ENCODE data around the gene REP15.

Gene REP15

GRCh38 chr12:27723212-27723611, 27.0 kb downstream of the REP15 start:
- H3K27ac ChIP-seq (ENCODE audit: low read depth, low read length) = no peak overlapping the region
- H2AFZ ChIP-seq (ENCODE audit: low read depth, low read length, severe bottlenecking) = no peak overlapping the region

DNA sequence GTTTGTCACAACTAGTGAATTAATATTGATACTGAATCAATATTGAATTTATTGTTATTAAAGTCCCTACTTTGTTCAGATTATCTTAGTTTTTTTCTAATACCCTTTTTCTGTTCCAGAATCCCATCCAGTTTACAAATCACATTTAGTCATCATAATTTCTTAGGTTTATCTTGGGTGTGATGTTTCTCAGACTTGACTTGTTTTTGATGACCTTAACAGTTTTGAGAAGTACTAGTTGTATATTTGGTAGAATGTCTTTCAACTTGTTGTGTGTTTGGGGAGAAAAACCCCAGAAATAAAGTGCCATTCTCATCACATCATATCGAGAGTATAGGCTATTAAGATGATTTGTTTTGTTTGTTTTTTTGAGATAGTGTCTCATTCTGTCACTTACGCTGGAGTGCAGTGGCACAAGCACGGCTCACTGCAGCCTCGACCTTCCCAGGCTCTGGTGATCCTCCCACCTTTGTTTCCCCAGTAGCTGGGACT, 33.9 kb downstream of the REP15 start:
- Histone ChIP-seq H3K9me3 (ENCODE audit: insufficient read depth, low read length) (no peaks in the 10 kb centered on the region), H3K36me3 (ENCODE audit: low read length) (peaks cover 21% of the 10 kb centered on the region; the same call in 1 of the 2 replicates), H3K79me2 (ENCODE audit: insufficient read depth, low read length) (no peaks in the 10 kb centered on the region), H2AFZ (ENCODE audit: low read depth, low read length, severe bottlenecking) (no peak overlapping the region), H3K4me3 (ENCODE audit: insufficient read depth, low read length, poor library complexity, severe bottlenecking) (no peak overlapping the region), H3K9ac (ENCODE audit: low read length) (no peak overlapping the region), H4K20me1 (ENCODE audit: low read depth, low read length) (no peaks in the 10 kb centered on the region), H3K9me2 (replicated peaks; ENCODE audit: insufficient read depth, low read length) (no peaks in the 10 kb centered on the region), H3K4me2 (ENCODE audit: low read depth, low read length, poor library complexity, severe bottlenecking) (no peak overlapping the region), H3K27me3 (ENCODE audit: low read length) (no peaks in the 10 kb centered on the region), H3F3A (ENCODE audit: insufficient read depth) (peaks cover 11% of the 10 kb centered on the region; the same call in 1 of the 2 replicates), H3K27ac (ENCODE audit: low read depth, low read length) (no peak overlapping the region)
- TF ChIP-seq EZH2phosphoT487 (conservative IDR thresholded peaks at IDR 0.05; ENCODE audit: low read length) (no peak), CTCF (IDR thresholded peaks at IDR 0.05; ENCODE audit: insufficient read depth, low read length, poor library complexity, severe bottlenecking) (no peak)

More at GRCh38 chr12:27723212-27723611, 27.0 kb downstream of the REP15 start:
- Histone ChIP-seq H3K79me2 (ENCODE audit: insufficient read depth, low read length) (no peaks in the 10 kb centered on the region), H3F3A (ENCODE audit: insufficient read depth) (peaks cover 10% of the 10 kb centered on the region; the same call in 1 of the 2 replicates), H3K9ac (ENCODE audit: low read length) (no peak overlapping the region), H3K9me3 (ENCODE audit: insufficient read depth, low read length) (no peaks in the 10 kb centered on the region), H3K27me3 (ENCODE audit: low read length) (no peaks in the 10 kb centered on the region), H3K4me2 (ENCODE audit: low read depth, low read length, poor library complexity, severe bottlenecking) (no peak overlapping the region), H3K9me2 (replicated peaks; ENCODE audit: insufficient read depth, low read length) (no peaks in the 10 kb centered on the region), H3K36me3 (ENCODE audit: low read length) (peaks cover 30% of the 10 kb centered on the region; the same call in 1 of the 2 replicates), H4K20me1 (ENCODE audit: low read depth, low read length) (no peaks in the 10 kb centered on the region), H3K4me3 (ENCODE audit: insufficient read depth, low read length, poor library complexity, severe bottlenecking) (no peak overlapping the region)
- no peak for TF ChIP-seq EZH2phosphoT487 (conservative IDR thresholded peaks at IDR 0.05; ENCODE audit: low read length)
- TF ChIP-seq CTCF (IDR thresholded peaks at IDR 0.05; ENCODE audit: insufficient read depth, low read length, poor library complexity, severe bottlenecking) = no peak

- Histone ChIP-seq H3K9me3 (ENCODE audit: insufficient read depth, low read length) (no peaks in the 10 kb centered on the region), H3K4me2 (ENCODE audit: low read depth, low read length, poor library complexity, severe bottlenecking) (no peak overlapping the region), H3F3A (ENCODE audit: insufficient read depth) (peaks cover 11% of the 10 kb centered on the region; the same call in 1 of the 2 replicates), H3K9ac (ENCODE audit: low read length) (no peak overlapping the region), H4K20me1 (ENCODE audit: low read depth, low read length) (no peaks in the 10 kb centered on the region), H3K27me3 (ENCODE audit: low read length) (no peaks in the 10 kb centered on the region), H3K79me2 (ENCODE audit: insufficient read depth, low read length) (no peaks in the 10 kb centered on the region), H3K4me3 (ENCODE audit: insufficient read depth, low read length, poor library complexity, severe bottlenecking) (no peak overlapping the region), H3K27ac (ENCODE audit: low read depth, low read length) (no peak overlapping the region), H2AFZ (ENCODE audit: low read depth, low read length, severe bottlenecking) (no peak overlapping the region), H3K9me2 (replicated peaks; ENCODE audit: insufficient read depth, low read length) (no peaks in the 10 kb centered on the region), H3K36me3 (ENCODE audit: low read length) (peaks cover 31% of the 10 kb centered on the region)
- TF ChIP-seq EZH2phosphoT487 (conservative IDR thresholded peaks at IDR 0.05; ENCODE audit: low read length) (no peak), CTCF (IDR thresholded peaks at IDR 0.05; ENCODE audit: insufficient read depth, low read length, poor library complexity, severe bottlenecking) (no peak)
These were observed 36.0 kb downstream of the REP15 start for GRCh38 chr12:27732281-27732680.

Data from SU-DHL-6 (cell line).